HepG2 (cell line): ENCODE results near the gene DNAJC5. TPM values are rescaled to one million over a fixed set of nuclear protein-coding genes. Genes with fewer than 3 reads are reported as not detected.

ENCODE experiments used
- PHF21A ChIP-seq: sonication (generic); formaldehyde crosslinking; IDR thresholded peaks from 2 replicates; pipeline ENCODE4 v1.5.0; 2020; ENCODE audit warnings: mild to moderate bottlenecking, missing genetic modification reagents
- SP140L ChIP-seq: sonication (generic); formaldehyde crosslinking; IDR thresholded peaks from 2 replicates; pipeline ENCODE4 v1.4.0; 2020; ENCODE audit warnings: missing genetic modification reagents, borderline replicate concordance
- SRSF4 ChIP-seq: fragments of 200-400 bp; formaldehyde crosslinking; IDR thresholded peaks from one replicate; pipeline ENCODE4 v1.6.1; 2018; ENCODE audit warnings: mild to moderate bottlenecking, low read depth, low read length, moderate library complexity; ENCODE audit not compliant: poor library complexity, severe bottlenecking
- ZBTB3 ChIP-seq: sonication (generic); formaldehyde crosslinking; IDR thresholded peaks from 2 replicates; pipeline ENCODE4 v1.4.0; 2020; ENCODE audit warnings: low read depth, mild to moderate bottlenecking, moderate library complexity, missing genetic modification reagents, borderline replicate concordance
- ZNF224 ChIP-seq: sonication (generic); formaldehyde crosslinking; IDR thresholded peaks from 2 replicates; pipeline ENCODE4 v1.5.0; 2020; ENCODE audit warnings: mild to moderate bottlenecking, missing genetic modification reagents
- ZNF317 ChIP-seq: sonication (generic); formaldehyde crosslinking; IDR thresholded peaks from 2 replicates; pipeline ENCODE4 v1.5.0; 2020; ENCODE audit warnings: mild to moderate bottlenecking, missing genetic modification reagents
- ZNF883 ChIP-seq: sonication (generic); formaldehyde crosslinking; IDR thresholded peaks from 2 replicates; pipeline ENCODE4 v1.5.1; 2020; ENCODE audit warnings: mild to moderate bottlenecking, missing genetic modification reagents; ENCODE audit errors: not compliant biosample characterization
- polyA plus RNA-seq, 8 experiments: library from polyadenylated mRNA; depleted of rRNA in 3 of 8; stranded (reverse) in 7 of 8; unstranded in 1 of 8; fragments of >200 nt; fragmentation: Illumina TruSeq in 4 of 8; extraction: Trizol in 4 of 8; gene quantifications; 2 replicates each; pipeline versions ENCODE4 v1.2.1 to v1.2.3, GENCODE V29; 2011 to 2016; ENCODE audit warnings: low read depth in 4 of 8, missing spikeins in 1 of 8, mixed read lengths in 1 of 8; ENCODE audit not compliant: insufficient read depth in 1 of 8
- total RNA-seq, 5 experiments: library from RNA; depleted of rRNA; stranded (reverse); fragments of >200 nt; fragmentation: Illumina TruSeq; extraction: Trizol; gene quantifications; 2 replicates each; pipeline ENCODE4 v1.2.3, GENCODE V29; 2016; ENCODE audit warnings: low read depth in 1 of 5
- TF ChIP-seq, protein P1 (sequence below): sonication (generic); formaldehyde crosslinking; IDR thresholded peaks from 2 replicates; pipeline ENCODE4 v1.9.0; 2021; ENCODE audit warnings: missing genetic modification reagents, mild to moderate bottlenecking, borderline replicate concordance
- TF ChIP-seq, protein P2 (sequence below): sonication (generic); formaldehyde crosslinking; IDR thresholded peaks from 2 replicates; pipeline ENCODE4 v1.4.0; 2020; ENCODE audit warnings: missing genetic modification reagents
- TF ChIP-seq, protein P3 (sequence below): sonication (generic); formaldehyde crosslinking; IDR thresholded peaks from 2 replicates; pipeline ENCODE4 v1.4.0; 2020; ENCODE audit warnings: missing genetic modification reagents
- TF ChIP-seq, protein P4 (sequence below): sonication (generic); formaldehyde crosslinking; IDR thresholded peaks from 2 replicates; pipeline ENCODE4 v1.5.1; 2020; ENCODE audit warnings: mild to moderate bottlenecking, missing genetic modification reagents, moderate library complexity
- TF ChIP-seq, protein P5 (sequence below): IDR thresholded peaks from 2 replicates; pipeline ENCODE4 v1.6.1; 2012; ENCODE audit warnings: low read depth, low read length, improper control_type of control experiment
- TF ChIP-seq, protein P6 (sequence below): sonication (generic); formaldehyde crosslinking; IDR thresholded peaks from 2 replicates; pipeline ENCODE4 v1.8.0; 2023; ENCODE audit warnings: mild to moderate bottlenecking, missing genetic modification reagents
- TF ChIP-seq, protein P7 (sequence below): sonication (generic); formaldehyde crosslinking; IDR thresholded peaks from 2 replicates; pipeline ENCODE4 v1.8.1; 2023; ENCODE audit warnings: missing genetic modification reagents, mild to moderate bottlenecking, borderline replicate concordance

The DNAJC5 gene
- total and polyA plus RNA-seq, 2 of the 13 experiments (the other 11 are each of a cell fraction or from before 2014, with no cell fraction given): 42.8 to 64.5 TPM

DNA sequence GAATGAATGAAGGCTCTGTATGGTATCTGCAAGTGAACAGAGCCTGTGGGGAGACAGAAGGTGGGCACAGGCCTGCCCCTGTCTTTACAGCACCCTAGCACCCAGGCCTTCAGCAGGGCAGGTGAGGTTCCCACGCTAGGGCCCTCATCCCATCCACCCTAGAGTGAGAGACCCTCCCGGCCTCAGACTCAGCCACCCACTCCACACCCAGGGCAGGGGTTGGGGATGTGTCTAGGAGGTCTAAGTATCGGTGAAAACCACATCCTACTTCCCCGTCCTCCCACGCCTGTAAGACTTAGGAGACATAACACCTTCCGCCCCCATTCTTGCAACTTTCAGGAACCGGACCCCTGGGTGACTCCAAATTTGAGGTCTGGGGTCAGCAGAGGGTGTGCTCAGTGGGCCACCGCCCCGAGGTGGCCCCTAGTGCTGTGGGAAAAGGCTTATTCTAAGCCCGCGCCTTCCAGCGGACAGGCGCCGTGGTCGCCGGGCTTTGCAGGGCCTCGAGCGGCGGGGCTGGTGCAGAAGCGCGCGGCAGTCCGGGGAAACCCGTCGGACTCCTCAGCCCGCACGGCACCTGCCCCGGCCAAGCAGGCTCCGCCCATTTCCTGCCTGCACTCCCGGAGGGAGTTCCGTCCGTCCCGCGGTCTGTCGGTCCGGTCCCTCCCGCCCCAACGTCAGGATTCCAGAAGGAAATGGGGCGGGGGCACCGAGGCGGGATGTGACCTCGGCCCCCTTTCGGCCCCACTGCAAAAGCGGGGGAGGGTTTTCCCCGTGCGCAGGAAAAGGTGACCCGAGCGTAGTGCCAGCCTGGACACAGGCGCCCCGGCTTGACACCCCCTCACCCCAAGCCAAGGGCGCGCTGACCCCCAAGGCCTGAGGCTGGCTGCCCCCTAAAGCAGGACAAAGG is 83.6 kb downstream of the DNAJC5 start (continued):
- TF ChIP-seq, protein P1, sequence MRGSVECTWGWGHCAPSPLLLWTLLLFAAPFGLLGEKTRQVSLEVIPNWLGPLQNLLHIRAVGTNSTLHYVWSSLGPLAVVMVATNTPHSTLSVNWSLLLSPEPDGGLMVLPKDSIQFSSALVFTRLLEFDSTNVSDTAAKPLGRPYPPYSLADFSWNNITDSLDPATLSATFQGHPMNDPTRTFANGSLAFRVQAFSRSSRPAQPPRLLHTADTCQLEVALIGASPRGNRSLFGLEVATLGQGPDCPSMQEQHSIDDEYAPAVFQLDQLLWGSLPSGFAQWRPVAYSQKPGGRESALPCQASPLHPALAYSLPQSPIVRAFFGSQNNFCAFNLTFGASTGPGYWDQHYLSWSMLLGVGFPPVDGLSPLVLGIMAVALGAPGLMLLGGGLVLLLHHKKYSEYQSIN (CRISPR knock-in tag): no peak; the same call in 1 of the 2 replicates
- TF ChIP-seq, protein P2, sequence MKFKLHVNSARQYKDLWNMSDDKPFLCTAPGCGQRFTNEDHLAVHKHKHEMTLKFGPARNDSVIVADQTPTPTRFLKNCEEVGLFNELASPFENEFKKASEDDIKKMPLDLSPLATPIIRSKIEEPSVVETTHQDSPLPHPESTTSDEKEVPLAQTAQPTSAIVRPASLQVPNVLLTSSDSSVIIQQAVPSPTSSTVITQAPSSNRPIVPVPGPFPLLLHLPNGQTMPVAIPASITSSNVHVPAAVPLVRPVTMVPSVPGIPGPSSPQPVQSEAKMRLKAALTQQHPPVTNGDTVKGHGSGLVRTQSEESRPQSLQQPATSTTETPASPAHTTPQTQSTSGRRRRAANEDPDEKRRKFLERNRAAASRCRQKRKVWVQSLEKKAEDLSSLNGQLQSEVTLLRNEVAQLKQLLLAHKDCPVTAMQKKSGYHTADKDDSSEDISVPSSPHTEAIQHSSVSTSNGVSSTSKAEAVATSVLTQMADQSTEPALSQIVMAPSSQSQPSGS (CRISPR knock-in tag): peak; percentile 83
- TF ChIP-seq, protein P3, sequence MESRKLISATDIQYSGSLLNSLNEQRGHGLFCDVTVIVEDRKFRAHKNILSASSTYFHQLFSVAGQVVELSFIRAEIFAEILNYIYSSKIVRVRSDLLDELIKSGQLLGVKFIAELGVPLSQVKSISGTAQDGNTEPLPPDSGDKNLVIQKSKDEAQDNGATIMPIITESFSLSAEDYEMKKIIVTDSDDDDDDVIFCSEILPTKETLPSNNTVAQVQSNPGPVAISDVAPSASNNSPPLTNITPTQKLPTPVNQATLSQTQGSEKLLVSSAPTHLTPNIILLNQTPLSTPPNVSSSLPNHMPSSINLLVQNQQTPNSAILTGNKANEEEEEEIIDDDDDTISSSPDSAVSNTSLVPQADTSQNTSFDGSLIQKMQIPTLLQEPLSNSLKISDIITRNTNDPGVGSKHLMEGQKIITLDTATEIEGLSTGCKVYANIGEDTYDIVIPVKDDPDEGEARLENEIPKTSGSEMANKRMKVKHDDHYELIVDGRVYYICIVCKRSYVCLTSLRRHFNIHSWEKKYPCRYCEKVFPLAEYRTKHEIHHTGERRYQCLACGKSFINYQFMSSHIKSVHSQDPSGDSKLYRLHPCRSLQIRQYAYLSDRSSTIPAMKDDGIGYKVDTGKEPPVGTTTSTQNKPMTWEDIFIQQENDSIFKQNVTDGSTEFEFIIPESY (CRISPR knock-in tag): 0 out of 2 replicates have a peak, but pooled peaks have one; percentile 15
- TF ChIP-seq, protein P4, sequence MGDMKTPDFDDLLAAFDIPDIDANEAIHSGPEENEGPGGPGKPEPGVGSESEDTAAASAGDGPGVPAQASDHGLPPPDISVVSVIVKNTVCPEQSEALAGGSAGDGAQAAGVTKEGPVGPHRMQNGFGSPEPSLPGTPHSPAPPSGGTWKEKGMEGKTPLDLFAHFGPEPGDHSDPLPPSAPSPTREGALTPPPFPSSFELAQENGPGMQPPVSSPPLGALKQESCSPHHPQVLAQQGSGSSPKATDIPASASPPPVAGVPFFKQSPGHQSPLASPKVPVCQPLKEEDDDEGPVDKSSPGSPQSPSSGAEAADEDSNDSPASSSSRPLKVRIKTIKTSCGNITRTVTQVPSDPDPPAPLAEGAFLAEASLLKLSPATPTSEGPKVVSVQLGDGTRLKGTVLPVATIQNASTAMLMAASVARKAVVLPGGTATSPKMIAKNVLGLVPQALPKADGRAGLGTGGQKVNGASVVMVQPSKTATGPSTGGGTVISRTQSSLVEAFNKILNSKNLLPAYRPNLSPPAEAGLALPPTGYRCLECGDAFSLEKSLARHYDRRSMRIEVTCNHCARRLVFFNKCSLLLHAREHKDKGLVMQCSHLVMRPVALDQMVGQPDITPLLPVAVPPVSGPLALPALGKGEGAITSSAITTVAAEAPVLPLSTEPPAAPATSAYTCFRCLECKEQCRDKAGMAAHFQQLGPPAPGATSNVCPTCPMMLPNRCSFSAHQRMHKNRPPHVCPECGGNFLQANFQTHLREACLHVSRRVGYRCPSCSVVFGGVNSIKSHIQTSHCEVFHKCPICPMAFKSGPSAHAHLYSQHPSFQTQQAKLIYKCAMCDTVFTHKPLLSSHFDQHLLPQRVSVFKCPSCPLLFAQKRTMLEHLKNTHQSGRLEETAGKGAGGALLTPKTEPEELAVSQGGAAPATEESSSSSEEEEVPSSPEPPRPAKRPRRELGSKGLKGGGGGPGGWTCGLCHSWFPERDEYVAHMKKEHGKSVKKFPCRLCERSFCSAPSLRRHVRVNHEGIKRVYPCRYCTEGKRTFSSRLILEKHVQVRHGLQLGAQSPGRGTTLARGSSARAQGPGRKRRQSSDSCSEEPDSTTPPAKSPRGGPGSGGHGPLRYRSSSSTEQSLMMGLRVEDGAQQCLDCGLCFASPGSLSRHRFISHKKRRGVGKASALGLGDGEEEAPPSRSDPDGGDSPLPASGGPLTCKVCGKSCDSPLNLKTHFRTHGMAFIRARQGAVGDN (CRISPR knock-in tag): peak; percentile 88
- TF ChIP-seq PHF21A (CRISPR knock-in tag) (peak; percentile 98), SP140L (CRISPR knock-in tag) (no peak), ZBTB3 (CRISPR knock-in tag) (no peak), ZNF224 (CRISPR knock-in tag) (no peak; the same call in 1 of the 2 replicates), ZNF317 (CRISPR knock-in tag) (peak; percentile 52; the same call in 1 of the 2 replicates), ZNF883 (CRISPR knock-in tag) (peak; percentile 88), SRSF4 (no peak)
- TF ChIP-seq, protein P5, sequence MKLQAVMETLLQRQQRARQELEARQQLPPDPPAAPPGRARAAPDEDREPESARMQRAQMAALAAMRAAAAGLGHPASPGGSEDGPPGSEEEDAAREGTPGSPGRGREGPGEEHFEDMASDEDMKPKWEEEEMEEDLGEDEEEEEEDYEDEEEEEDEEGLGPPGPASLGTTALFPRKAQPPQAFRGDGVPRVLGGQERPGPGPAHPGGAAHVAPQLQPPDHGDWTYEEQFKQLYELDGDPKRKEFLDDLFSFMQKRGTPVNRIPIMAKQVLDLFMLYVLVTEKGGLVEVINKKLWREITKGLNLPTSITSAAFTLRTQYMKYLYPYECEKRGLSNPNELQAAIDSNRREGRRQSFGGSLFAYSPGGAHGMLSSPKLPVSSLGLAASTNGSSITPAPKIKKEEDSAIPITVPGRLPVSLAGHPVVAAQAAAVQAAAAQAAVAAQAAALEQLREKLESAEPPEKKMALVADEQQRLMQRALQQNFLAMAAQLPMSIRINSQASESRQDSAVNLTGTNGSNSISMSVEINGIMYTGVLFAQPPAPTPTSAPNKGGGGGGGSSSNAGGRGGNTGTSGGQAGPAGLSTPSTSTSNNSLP: no peak
- TF ChIP-seq, protein P6, sequence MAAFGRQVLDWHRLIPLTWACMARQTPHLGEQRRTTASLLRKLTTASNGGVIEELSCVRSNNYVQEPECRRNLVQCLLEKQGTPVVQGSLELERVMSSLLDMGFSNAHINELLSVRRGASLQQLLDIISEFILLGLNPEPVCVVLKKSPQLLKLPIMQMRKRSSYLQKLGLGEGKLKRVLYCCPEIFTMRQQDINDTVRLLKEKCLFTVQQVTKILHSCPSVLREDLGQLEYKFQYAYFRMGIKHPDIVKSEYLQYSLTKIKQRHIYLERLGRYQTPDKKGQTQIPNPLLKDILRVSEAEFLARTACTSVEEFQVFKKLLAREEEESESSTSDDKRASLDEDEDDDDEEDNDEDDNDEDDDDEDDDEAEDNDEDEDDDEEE (CRISPR knock-in tag): peak; percentile 84
- TF ChIP-seq, protein P7, sequence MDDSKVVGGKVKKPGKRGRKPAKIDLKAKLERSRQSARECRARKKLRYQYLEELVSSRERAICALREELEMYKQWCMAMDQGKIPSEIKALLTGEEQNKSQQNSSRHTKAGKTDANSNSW (CRISPR knock-in tag): no peak
